ENCODE data around the gene KHNYN.
A peak's percentile ranks its signal among the peaks of the same experiment; 100 is the strongest.

KHNYN gene

DNA sequence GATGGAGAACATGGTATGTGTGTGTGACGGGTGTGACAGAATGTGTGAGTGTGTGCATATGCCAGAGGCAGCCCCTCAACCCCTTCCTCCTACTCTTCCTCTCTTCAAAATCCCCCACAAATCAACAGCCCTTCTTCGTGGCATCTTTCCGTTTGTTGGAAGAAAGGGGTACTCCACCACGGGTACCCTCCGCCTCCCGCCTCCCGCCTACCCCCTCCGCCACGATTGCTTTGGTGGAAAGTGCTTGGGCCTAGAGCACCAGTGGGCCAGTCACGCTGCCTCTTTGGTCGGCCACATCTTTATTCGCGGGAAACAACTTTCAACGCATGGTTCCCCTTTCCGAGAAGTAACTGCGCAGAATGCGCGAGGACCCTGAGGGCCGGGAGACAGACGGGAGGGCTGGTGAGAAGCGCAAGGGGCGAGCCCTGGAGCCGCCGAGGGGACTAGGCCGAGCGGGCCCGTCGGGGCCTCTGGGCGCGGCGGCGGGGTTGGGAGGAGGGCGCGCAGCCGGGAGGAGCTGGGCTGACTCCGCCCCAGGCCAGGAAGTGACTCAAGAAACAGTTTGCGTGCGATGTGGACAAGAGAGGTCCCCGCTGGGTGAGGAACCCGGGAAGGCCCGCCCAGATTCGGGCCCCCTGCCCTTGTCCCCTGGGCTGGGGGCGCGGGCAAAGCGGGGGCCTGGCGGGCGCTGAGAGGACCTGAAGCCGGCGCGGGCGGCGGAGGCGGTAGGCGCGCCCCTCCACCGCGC lies at the start of gene KHNYN, which contains the start of gene CBLN3:
Gene KHNYN (plus strand): TSS at position 560 of the 748 bp plus-strand sequence. CDS start 777 bp downstream, outside the sequence.
Gene CBLN3 (minus strand): TSS at position 274 of the 748 bp plus-strand sequence. CDS start 614 bp downstream, outside the sequence.
- H3K36me3 ChIP-seq (ENCODE audit: control insufficient read depth, insufficient read depth, low read length) = peaks cover 13% of the 10 kb centered on the region
- TF ChIP-seq, protein P1, sequence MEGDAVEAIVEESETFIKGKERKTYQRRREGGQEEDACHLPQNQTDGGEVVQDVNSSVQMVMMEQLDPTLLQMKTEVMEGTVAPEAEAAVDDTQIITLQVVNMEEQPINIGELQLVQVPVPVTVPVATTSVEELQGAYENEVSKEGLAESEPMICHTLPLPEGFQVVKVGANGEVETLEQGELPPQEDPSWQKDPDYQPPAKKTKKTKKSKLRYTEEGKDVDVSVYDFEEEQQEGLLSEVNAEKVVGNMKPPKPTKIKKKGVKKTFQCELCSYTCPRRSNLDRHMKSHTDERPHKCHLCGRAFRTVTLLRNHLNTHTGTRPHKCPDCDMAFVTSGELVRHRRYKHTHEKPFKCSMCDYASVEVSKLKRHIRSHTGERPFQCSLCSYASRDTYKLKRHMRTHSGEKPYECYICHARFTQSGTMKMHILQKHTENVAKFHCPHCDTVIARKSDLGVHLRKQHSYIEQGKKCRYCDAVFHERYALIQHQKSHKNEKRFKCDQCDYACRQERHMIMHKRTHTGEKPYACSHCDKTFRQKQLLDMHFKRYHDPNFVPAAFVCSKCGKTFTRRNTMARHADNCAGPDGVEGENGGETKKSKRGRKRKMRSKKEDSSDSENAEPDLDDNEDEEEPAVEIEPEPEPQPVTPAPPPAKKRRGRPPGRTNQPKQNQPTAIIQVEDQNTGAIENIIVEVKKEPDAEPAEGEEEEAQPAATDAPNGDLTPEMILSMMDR (IDR thresholded peaks at IDR 0.05; ENCODE audit: insufficient read depth, low read length, poor library complexity, severe bottlenecking) = no peak
- H3K4me3 ChIP-seq (replicated peaks; ENCODE audit: low read depth, low read length) = peak within 1 kb of the TSS; percentile 94
- no peaks in the 10 kb centered on the region for H3K27me3 ChIP-seq (replicated peaks; ENCODE audit: control insufficient read depth, insufficient read depth, low read length)
- DNase-seq (ENCODE audit: extremely low read depth, insufficient read length) = peak; percentile 90

GRCh38 chr14:24381363-24382063 lies 48.2 kb upstream of the KHNYN start:
- no peak for DNase-seq (ENCODE audit: extremely low read depth, insufficient read length)
- Histone ChIP-seq H3K27me3 (replicated peaks; ENCODE audit: control insufficient read depth, insufficient read depth, low read length) (no peaks in the 10 kb centered on the region), H3K4me3 (replicated peaks; ENCODE audit: low read depth, low read length) (no peak overlapping the region), H3K36me3 (ENCODE audit: control insufficient read depth, insufficient read depth, low read length) (no peaks in the 10 kb centered on the region)
- TF ChIP-seq, protein P1 (IDR thresholded peaks at IDR 0.05; ENCODE audit: insufficient read depth, low read length, poor library complexity, severe bottlenecking) = no peak

GRCh38 chr14:24382064-24382371 lies 47.7 kb upstream of the KHNYN start:
- Histone ChIP-seq H3K4me3 (replicated peaks; ENCODE audit: low read depth, low read length) (no peak overlapping the region), H3K27me3 (replicated peaks; ENCODE audit: control insufficient read depth, insufficient read depth, low read length) (no peaks in the 10 kb centered on the region), H3K36me3 (ENCODE audit: control insufficient read depth, insufficient read depth, low read length) (no peaks in the 10 kb centered on the region)
- DNase-seq (ENCODE audit: extremely low read depth, insufficient read length) = no peak
- TF ChIP-seq, protein P1 (IDR thresholded peaks at IDR 0.05; ENCODE audit: insufficient read depth, low read length, poor library complexity, severe bottlenecking) = no peak

DNA sequence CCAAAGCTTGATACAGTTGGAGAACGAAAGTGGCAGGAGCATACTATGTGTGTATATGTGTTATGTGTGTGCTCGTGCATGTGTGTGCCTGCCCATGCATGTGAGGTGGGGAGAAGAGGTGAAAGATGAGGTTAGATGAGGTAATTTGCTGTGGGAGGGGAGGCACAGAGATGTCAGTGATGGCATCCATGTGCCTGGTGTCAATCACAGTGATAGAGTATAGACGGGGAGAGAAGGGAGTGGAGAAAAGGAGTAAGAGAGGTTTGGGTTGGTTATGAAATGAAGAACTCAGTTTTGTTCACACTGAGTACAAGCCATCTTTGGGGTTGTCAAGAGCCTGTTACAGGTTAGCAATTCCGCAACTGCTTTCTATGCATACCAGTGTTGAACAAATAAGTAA lies 45.6 kb upstream of the KHNYN start:
- Histone ChIP-seq H3K27me3 (replicated peaks; ENCODE audit: control insufficient read depth, insufficient read depth, low read length) (no peaks in the 10 kb centered on the region), H3K36me3 (ENCODE audit: control insufficient read depth, insufficient read depth, low read length) (no peaks in the 10 kb centered on the region), H3K4me3 (replicated peaks; ENCODE audit: low read depth, low read length) (no peak overlapping the region)
- TF ChIP-seq, protein P1 (IDR thresholded peaks at IDR 0.05; ENCODE audit: insufficient read depth, low read length, poor library complexity, severe bottlenecking) = no peak
- DNase-seq (ENCODE audit: extremely low read depth, insufficient read length) = no peak

DNA sequence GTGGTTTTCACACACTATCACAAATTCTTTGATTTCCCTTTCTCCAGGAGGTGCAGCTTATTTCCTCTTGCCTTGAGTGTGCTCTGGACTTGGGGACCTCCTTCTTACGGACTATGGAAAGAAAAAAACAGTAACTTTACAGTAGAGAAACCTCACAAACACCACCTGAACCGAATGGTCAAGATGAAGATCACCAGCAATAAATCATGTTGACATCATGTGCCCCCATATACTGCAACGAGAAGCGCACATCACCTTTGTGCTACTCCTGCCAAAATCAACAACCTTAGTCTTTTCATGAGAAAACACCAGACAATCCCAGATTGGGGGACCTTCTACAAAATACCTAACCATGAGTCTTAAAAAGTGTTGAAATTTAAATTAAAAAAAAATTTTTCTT lies 44.2 kb upstream of the KHNYN start:
- no peak overlapping the region for H3K4me3 ChIP-seq (replicated peaks; ENCODE audit: low read depth, low read length)
- no peaks in the 10 kb centered on the region for H3K36me3 ChIP-seq (ENCODE audit: control insufficient read depth, insufficient read depth, low read length)
- DNase-seq (ENCODE audit: extremely low read depth, insufficient read length) = no peak
- TF ChIP-seq, protein P1 (IDR thresholded peaks at IDR 0.05; ENCODE audit: insufficient read depth, low read length, poor library complexity, severe bottlenecking) = no peak
- H3K27me3 ChIP-seq (replicated peaks; ENCODE audit: control insufficient read depth, insufficient read depth, low read length) = no peaks in the 10 kb centered on the region; the same call in 1 of the 2 replicates

Measured in GM06990 (cell line).